ENCODE data around the gene GEMIN5. TPM values are rescaled to one million over a fixed set of nuclear protein-coding genes. Genes with fewer than 3 reads are reported as not detected.

GEMIN5 gene
- total RNA-seq, 2 donors from 2014 or later, result 14.6 to 20.3 TPM

- no peak for DNase-seq (ENCODE audit: low spot score)
- H3K9me3 ChIP-seq, result no peaks in the 10 kb centered on the region
- WGBS, result 97% methylated on average over 14 of the region's 14 CpGs
Measured at GRCh38 chr5:154878642-154879335, 59.2 kb downstream of the GEMIN5 start.

GRCh38 chr5:154873791-154874331, 64.2 kb downstream of the GEMIN5 start:
- no peak overlapping the region for H3K4me3 ChIP-seq
- DNase-seq (ENCODE audit: low spot score), result no peak
- H3K27ac ChIP-seq, result peak overlapping the region in 1 of 2 donors; percentile 69
- WGBS, result 79% methylated on average over 5 of the region's 5 CpGs
- intact Hi-C loops (cut with DNase I), result no loop called here
- H3K4me1 ChIP-seq (replicated peaks), result no peaks in the 10 kb centered on the region
- H3K9me3 ChIP-seq, result no peaks in the 10 kb centered on the region
- TF ChIP-seq CTCF (IDR thresholded peaks at IDR 0.05) (no peak), POLR2A (IDR thresholded peaks at IDR 0.05) (no peak), POLR2AphosphoS5 (IDR thresholded peaks at IDR 0.05) (no peak)
- H3K36me3 ChIP-seq, result no peaks in the 10 kb centered on the region
- H3K27me3 ChIP-seq (replicated peaks; ENCODE audit: insufficient read depth), result no peaks in the 10 kb centered on the region

More at GRCh38 chr5:154878642-154879335, 59.2 kb downstream of the GEMIN5 start:
- Histone ChIP-seq H3K4me3 (no peak overlapping the region), H3K36me3 (no peaks in the 10 kb centered on the region), H3K27ac (no peak overlapping the region), H3K4me1 (replicated peaks) (no peaks in the 10 kb centered on the region), H3K27me3 (replicated peaks; ENCODE audit: insufficient read depth) (no peaks in the 10 kb centered on the region)
- no peak for TF ChIP-seq POLR2AphosphoS5 (IDR thresholded peaks at IDR 0.05)
- TF ChIP-seq POLR2A (IDR thresholded peaks at IDR 0.05), result no peak
- intact Hi-C loops (cut with DNase I), result no loop called here

- 94% methylated on average over 4 of the region's 4 CpGs for WGBS
- no peaks in the 10 kb centered on the region for H3K27me3 ChIP-seq (replicated peaks; ENCODE audit: insufficient read depth)
- TF ChIP-seq POLR2A (IDR thresholded peaks at IDR 0.05) (no peak), POLR2AphosphoS5 (IDR thresholded peaks at IDR 0.05) (no peak), CTCF (IDR thresholded peaks at IDR 0.05) (no peak)
- no peak for DNase-seq (ENCODE audit: low spot score)
- H3K27ac ChIP-seq, result no peak overlapping the region
- no peak overlapping the region for H3K4me3 ChIP-seq
- H3K4me1 ChIP-seq (replicated peaks), result no peaks in the 10 kb centered on the region
- intact Hi-C loops (cut with DNase I), result no loop called here
- H3K9me3 ChIP-seq, result no peaks in the 10 kb centered on the region
- H3K36me3 ChIP-seq, result no peaks in the 10 kb centered on the region
Measured at GRCh38 chr5:154871734-154872133, 66.3 kb downstream of the GEMIN5 start.

GRCh38 chr5:154868702-154869101, 69.3 kb downstream of the GEMIN5 start:
- no peaks in the 10 kb centered on the region for H3K36me3 ChIP-seq
- H3K4me1 ChIP-seq (replicated peaks), result no peaks in the 10 kb centered on the region
- intact Hi-C loops (cut with DNase I), result no loop called here
- H3K9me3 ChIP-seq, result no peaks in the 10 kb centered on the region
- no peak for DNase-seq (ENCODE audit: low spot score)
- no peaks in the 10 kb centered on the region for H3K27me3 ChIP-seq (replicated peaks; ENCODE audit: insufficient read depth)
- no peak overlapping the region for H3K27ac ChIP-seq
- TF ChIP-seq POLR2AphosphoS5 (IDR thresholded peaks at IDR 0.05), result no peak
- TF ChIP-seq POLR2A (IDR thresholded peaks at IDR 0.05), result no peak
- no peak for TF ChIP-seq CTCF (IDR thresholded peaks at IDR 0.05)
- WGBS, result 91% methylated on average over 5 of the region's 5 CpGs
- no peak overlapping the region for H3K4me3 ChIP-seq

- H3K4me3 ChIP-seq, result no peak overlapping the region
- H3K36me3 ChIP-seq, result no peaks in the 10 kb centered on the region
- WGBS, result 67% methylated on average over 2 of the region's 2 CpGs
- no peak for TF ChIP-seq CTCF (IDR thresholded peaks at IDR 0.05)
- TF ChIP-seq POLR2AphosphoS5 (IDR thresholded peaks at IDR 0.05), result no peak
- TF ChIP-seq POLR2A (IDR thresholded peaks at IDR 0.05), result no peak
- H3K4me1 ChIP-seq (replicated peaks), result no peaks in the 10 kb centered on the region
- H3K27ac ChIP-seq, result no peak overlapping the region
- no peaks in the 10 kb centered on the region for H3K27me3 ChIP-seq (replicated peaks; ENCODE audit: insufficient read depth)
- intact Hi-C loops (cut with DNase I), result no loop called here
- no peak for DNase-seq (ENCODE audit: low spot score)
- no peaks in the 10 kb centered on the region for H3K9me3 ChIP-seq
Measured at GRCh38 chr5:154866841-154867240, 71.2 kb downstream of the GEMIN5 start.

Data from prostate gland (tissue), 2 donors.